HepG2 (cell line): ENCODE results near the gene MAP3K5. TPM values are rescaled to one million over a fixed set of nuclear protein-coding genes. Genes with fewer than 3 reads are reported as not detected.

Experiments used
- ATAC-seq: fragments of 200-7000 bp; cut with Tn5 transposase; 3 replicates; pipeline ENCODE4 v1.9.1; 2020; ENCODE audit warnings: mild to moderate bottlenecking, moderate library complexity
- BruUV-seq: library from RNA; stranded (reverse); fragments of 400-500 nt; replicated peaks from 2 replicates; lab custom pipeline; 2021; lab: Mats Ljungman, UMichigan
- CTCF ChIA-PET: fragments of 300-600 bp; formaldehyde crosslinking; extraction: SDS; loops from one replicate; lab custom pipeline; 2021; ENCODE audit warnings: low total read pairs, inconsistent platforms, low intra/inter-chr PET ratio; lab: Yijun Ruan, JAX
- POLR2A ChIA-PET: fragments of 350-600 bp; sonication (Branson Sonifier 250); formaldehyde crosslinking; loops from one replicate; lab custom pipeline; 2020; ENCODE audit warnings: antibody characterized with exemption, inconsistent platforms; lab: Yijun Ruan, JAX
- DNase-seq: peaks from one replicate; pipeline ENCODE4 v3.0.0-alpha.2; 2015; ENCODE audit warnings: low spot score
- FAIRE-seq: peaks from 3 replicates; lab custom pipeline; 2011; peaks lifted over from hg19 to GRCh38; lab: Jason Lieb, UNC
- H2AFZ ChIP-seq: one replicate; pipeline ENCODE4 v1.6.1; 2011; ENCODE audit warnings: low read length, inconsistent platforms
- H3K27ac ChIP-seq: fragments of 300-600 bp; 3 replicates; pipeline ENCODE4 v1.8.0; 2011; ENCODE audit warnings: mixed run types, mild to moderate bottlenecking, mixed read lengths, low read length, inconsistent platforms; ENCODE audit not compliant: insufficient read depth; ENCODE audit errors: extremely low read length
- H3K27me3 ChIP-seq, 2 experiments: fragments of 200-600 bp in 1 of 2; 2 replicates in 1 of 2; 3 replicates in 1 of 2; pipeline versions ENCODE4 v1.6.0 to v1.8.0; 2011; ENCODE audit warnings: low read length in 2 of 2, mild to moderate bottlenecking in 2 of 2, moderate library complexity in 2 of 2, inconsistent platforms in 1 of 2; ENCODE audit not compliant: insufficient read depth in 2 of 2, control insufficient read depth in 1 of 2
- H3K36me3 ChIP-seq, 2 experiments: fragments of 200-600 bp in 1 of 2; replicated peaks in 1 of 2; 2 replicates in 1 of 2; 3 replicates in 1 of 2; pipeline versions ENCODE4 v1.5.1 to v1.8.0; 2011; ENCODE audit warnings: low read length in 2 of 2, inconsistent platforms in 1 of 2; ENCODE audit not compliant: insufficient read depth in 2 of 2, control insufficient read depth in 1 of 2
- H3K4me1 ChIP-seq: 2 replicates; pipeline ENCODE4 v1.5.1; 2012; ENCODE audit warnings: low read length, inconsistent platforms; ENCODE audit not compliant: insufficient read depth
- H3K4me2 ChIP-seq: 2 replicates; pipeline ENCODE4 v1.6.0; 2011; ENCODE audit warnings: low read depth, low read length, inconsistent platforms
- H3K4me3 ChIP-seq, 3 experiments: fragments of 200-600 bp in 1 of 3; sonication (generic), shearing (Covaris generic) in 1 of 3; replicated peaks in 1 of 3; 2 replicates each; pipeline ENCODE4 v1.5.1; 2011 to 2016; ENCODE audit warnings: low read length in 3 of 3, inconsistent platforms in 2 of 3, low read depth in 2 of 3, mild to moderate bottlenecking in 2 of 3, control low read depth in 1 of 3, mixed read lengths in 1 of 3; ENCODE audit not compliant: insufficient read depth in 1 of 3
- H3K79me2 ChIP-seq: one replicate; pipeline ENCODE4 v1.6.1; 2011; ENCODE audit warnings: low read length, inconsistent platforms; ENCODE audit not compliant: insufficient read depth
- H3K9ac ChIP-seq: 2 replicates; pipeline ENCODE4 v1.6.0; 2011; ENCODE audit warnings: mild to moderate bottlenecking, low read depth, low read length, inconsistent platforms; ENCODE audit not compliant: insufficient read depth
- H3K9me3 ChIP-seq: 2 replicates; pipeline ENCODE4 v1.5.1; 2012; ENCODE audit warnings: mild to moderate bottlenecking, low read length
- H4K20me1 ChIP-seq: 2 replicates; pipeline ENCODE4 v1.6.0; 2011; ENCODE audit warnings: inconsistent platforms, mild to moderate bottlenecking, low read length, moderate library complexity; ENCODE audit not compliant: insufficient read depth
- ELF4 ChIP-seq: sonication (generic); formaldehyde crosslinking; IDR thresholded peaks from 2 replicates; pipeline ENCODE4 v1.5.0; 2020; ENCODE audit warnings: missing genetic modification reagents, mild to moderate bottlenecking, moderate library complexity, borderline replicate concordance
- GPN1 ChIP-seq: sonication (generic); formaldehyde crosslinking; IDR thresholded peaks from 2 replicates; pipeline ENCODE4 v1.5.1; 2020; ENCODE audit warnings: missing genetic modification reagents, borderline replicate concordance
- HHEX ChIP-seq: IDR thresholded peaks from 2 replicates; pipeline ENCODE4 v1.6.1; 2016; ENCODE audit warnings: control low read depth
- HMGA1 ChIP-seq: sonication (generic); formaldehyde crosslinking; conservative IDR thresholded peaks from 2 replicates; pipeline ENCODE4 v1.4.0; 2020; ENCODE audit warnings: missing genetic modification reagents
- KLF9 ChIP-seq: IDR thresholded peaks from 2 replicates; pipeline ENCODE4 v1.6.1; 2016; ENCODE audit warnings: low read depth
- SIX1 ChIP-seq: sonication (generic); formaldehyde crosslinking; IDR thresholded peaks from 2 replicates; pipeline ENCODE4 v1.4.0; 2020; ENCODE audit warnings: missing genetic modification reagents, borderline replicate concordance
- ZBTB7B ChIP-seq: sonication (generic); formaldehyde crosslinking; IDR thresholded peaks from 2 replicates; pipeline ENCODE4 v1.4.0; 2020; ENCODE audit warnings: missing genetic modification reagents
- ZFP91 ChIP-seq: sonication (generic); formaldehyde crosslinking; IDR thresholded peaks from 2 replicates; pipeline ENCODE4 v1.9.0; 2022; ENCODE audit warnings: missing genetic modification reagents, mild to moderate bottlenecking, borderline replicate concordance
- ZNF138 ChIP-seq: sonication (generic); formaldehyde crosslinking; IDR thresholded peaks from 2 replicates; pipeline ENCODE4 v1.5.0; 2020; ENCODE audit warnings: mild to moderate bottlenecking, low read depth, missing genetic modification reagents
- ZNF282 ChIP-seq: fragments of 450-650 bp; IDR thresholded peaks from 2 replicates; pipeline ENCODE4 v1.6.1; 2018; ENCODE audit not compliant: partially characterized antibody
- ZNF563 ChIP-seq: sonication (generic); formaldehyde crosslinking; IDR thresholded peaks from 2 replicates; pipeline ENCODE4 v1.8.0; 2022; ENCODE audit warnings: mild to moderate bottlenecking, moderate library complexity, missing genetic modification reagents
- ZNF569 ChIP-seq: sonication (generic); formaldehyde crosslinking; IDR thresholded peaks from 2 replicates; pipeline ENCODE4 v1.5.0; 2020; ENCODE audit warnings: mild to moderate bottlenecking, missing genetic modification reagents, moderate library complexity, borderline replicate concordance
- ZNF883 ChIP-seq: sonication (generic); formaldehyde crosslinking; IDR thresholded peaks from 2 replicates; pipeline ENCODE4 v1.5.1; 2020; ENCODE audit warnings: mild to moderate bottlenecking, missing genetic modification reagents; ENCODE audit errors: not compliant biosample characterization
- ZSCAN5A ChIP-seq: sonication (generic); formaldehyde crosslinking; IDR thresholded peaks from 2 replicates; pipeline ENCODE4 v1.8.0; 2022; ENCODE audit warnings: mild to moderate bottlenecking, missing genetic modification reagents, borderline replicate concordance
- in situ Hi-C: cut with HindIII; loops from 2 replicates; pipeline ENCODE4 v1.10.0; 2017; ENCODE audit warnings: low pct_unique_long_range_greater_than_20kb; ENCODE audit not compliant: extremely low pct_ligation_motif_present
- intact Hi-C: fragments of 100-400 bp; cut with micrococcal nuclease; formaldehyde crosslinking; loops from one replicate; pipeline ENCODE4 v1.10.0; 2022; ENCODE audit not compliant: unreplicated experiment
- polyA plus RNA-seq, 8 experiments: library from polyadenylated mRNA; depleted of rRNA in 3 of 8; stranded (reverse) in 7 of 8; unstranded in 1 of 8; fragments of >200 nt; fragmentation: Illumina TruSeq in 4 of 8; extraction: Trizol in 4 of 8; gene quantifications; 2 replicates each; pipeline versions ENCODE4 v1.2.1 to v1.2.3, GENCODE V29; 2011 to 2016; ENCODE audit warnings: low read depth in 4 of 8, missing spikeins in 1 of 8, mixed read lengths in 1 of 8; ENCODE audit not compliant: insufficient read depth in 1 of 8
- total RNA-seq, 5 experiments: library from RNA; depleted of rRNA; stranded (reverse); fragments of >200 nt; fragmentation: Illumina TruSeq; extraction: Trizol; gene quantifications; 2 replicates each; pipeline ENCODE4 v1.2.3, GENCODE V29; 2016; ENCODE audit warnings: low read depth in 1 of 5
- TF ChIP-seq, protein P1 (sequence below): sonication (generic); formaldehyde crosslinking; IDR thresholded peaks from 2 replicates; pipeline ENCODE4 v1.8.1; 2023; ENCODE audit warnings: missing genetic modification reagents, inconsistent platforms, borderline replicate concordance

Gene MAP3K5
- total and polyA plus RNA-seq, 2 of the 13 experiments (the other 11 are each of a cell fraction or from before 2014, with no cell fraction given): not detected

- POLR2A ChIA-PET: no interaction called here
- Histone ChIP-seq H3K79me2 (no peaks in the 10 kb centered on the region), H3K4me2 (no peak overlapping the region), H3K27ac (no peak overlapping the region), H3K4me1 (no peaks in the 10 kb centered on the region), H3K27me3 (peaks cover 0 to 2% of the 10 kb centered on the region in 2 experiments; a peak in 1 of 5 replicates), H2AFZ (no peak overlapping the region), H3K36me3 (no peaks in the 10 kb centered on the region), H3K9ac (no peak overlapping the region), H3K9me3 (no peaks in the 10 kb centered on the region), H3K4me3 (no peak overlapping the region), H4K20me1 (no peaks in the 10 kb centered on the region)
- no peak for FAIRE-seq
- TF ChIP-seq SIX1 (CRISPR knock-in tag) (no peak), ZNF569 (CRISPR knock-in tag) (no peak), ZNF138 (CRISPR knock-in tag) (no peak), ZNF883 (CRISPR knock-in tag) (no peak), ZNF563 (no peak), ZNF282 (no peak), HHEX (no peak), ZFP91 (CRISPR knock-in tag) (no peak), ZSCAN5A (no peak), GPN1 (CRISPR knock-in tag) (no peak), HMGA1 (CRISPR knock-in tag) (no peak), KLF9 (CRISPR knock-in tag) (no peak), ELF4 (CRISPR knock-in tag) (no peak), ZBTB7B (no peak)
- TF ChIP-seq, protein P1, sequence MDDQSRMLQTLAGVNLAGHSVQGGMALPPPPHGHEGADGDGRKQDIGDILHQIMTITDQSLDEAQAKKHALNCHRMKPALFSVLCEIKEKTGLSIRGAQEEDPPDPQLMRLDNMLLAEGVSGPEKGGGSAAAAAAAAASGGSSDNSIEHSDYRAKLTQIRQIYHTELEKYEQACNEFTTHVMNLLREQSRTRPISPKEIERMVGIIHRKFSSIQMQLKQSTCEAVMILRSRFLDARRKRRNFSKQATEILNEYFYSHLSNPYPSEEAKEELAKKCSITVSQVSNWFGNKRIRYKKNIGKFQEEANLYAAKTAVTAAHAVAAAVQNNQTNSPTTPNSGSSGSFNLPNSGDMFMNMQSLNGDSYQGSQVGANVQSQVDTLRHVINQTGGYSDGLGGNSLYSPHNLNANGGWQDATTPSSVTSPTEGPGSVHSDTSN (CRISPR knock-in tag): no peak
- ATAC-seq: no peak
- CTCF ChIA-PET: no interaction called here
- DNase-seq: no peak
- no TSS peak for BruUV-seq
- intact Hi-C loops: no loop called here
- in situ Hi-C loops: no loop called here
Observed at GRCh38 chr6:136673571-136673970, 118.7 kb downstream of the MAP3K5 start.
